GM21717 (cell line): ENCODE results near the gene MOCS3.
A peak's percentile ranks its signal among the peaks of the same experiment; 100 is the strongest.
"Not testable (repeated sequence)": the region's sequence is repeated elsewhere in the genome, so short reads cannot be mapped to it uniquely, and the experiment has no call there.

Source experiments
- ATAC-seq: cut with Tn5 transposase; IDR thresholded peaks from one replicate; pipeline ENCODE4 v1.9.1; 2021; ENCODE audit warnings: mild to moderate bottlenecking, moderate library complexity; ENCODE audit not compliant: unreplicated experiment

MOCS3 gene

DNA sequence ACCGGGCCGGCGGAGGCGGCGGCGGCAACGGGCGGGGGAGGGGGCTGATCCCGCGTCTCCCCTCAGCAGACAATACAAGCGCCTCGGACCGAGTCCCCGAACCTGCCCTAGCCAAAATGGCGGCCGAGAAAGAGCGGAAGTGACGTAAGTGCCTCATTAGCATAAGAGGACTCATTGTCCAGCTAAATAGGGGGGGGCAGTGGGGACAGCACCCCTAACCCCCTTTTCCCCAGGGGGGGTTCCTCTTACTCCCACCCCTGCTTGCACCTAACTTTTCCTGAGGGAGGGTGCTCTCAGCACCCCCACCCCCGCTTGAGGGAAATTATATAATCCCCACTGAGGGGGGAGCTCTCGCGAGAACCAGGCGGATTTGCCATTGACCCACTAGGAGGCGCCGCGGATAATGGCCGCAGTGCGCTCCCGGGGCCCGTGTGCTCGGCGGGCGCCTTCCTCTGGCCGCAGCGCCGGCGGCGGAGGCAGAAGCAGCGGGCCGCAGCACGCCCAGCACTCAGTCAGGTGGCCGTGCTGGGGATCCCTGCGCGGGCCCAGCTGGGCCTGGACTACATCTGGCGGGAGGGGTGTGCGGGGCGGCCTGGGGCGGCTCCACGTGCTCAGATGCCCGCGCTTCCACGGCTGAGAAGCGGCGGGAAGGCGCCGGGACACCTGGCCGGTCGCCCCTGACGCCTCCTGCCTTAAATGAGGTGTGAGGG is 27.2 kb upstream of the MOCS3 start, which contains the start of gene ADNP:
ADNP (minus strand) TSS at position 132 of the 710 bp plus-strand sequence. CDS start 27,441 bp downstream, outside the sequence.
- ATAC-seq = peak; percentile 47

- ATAC-seq = no peak
Measured at GRCh38 chr20:50932016-50932485, 26.6 kb upstream of the MOCS3 start.

- ATAC-seq = no peak
Measured at GRCh38 chr20:50932691-50933280, 25.8 kb upstream of the MOCS3 start.

GRCh38 chr20:50933589-50933988 is 25.0 kb upstream of the MOCS3 start:
- no peak for ATAC-seq

GRCh38 chr20:50943069-50943468 is 15.5 kb upstream of the MOCS3 start:
- no peak for ATAC-seq

GRCh38 chr20:50948132-50948785 is 10.4 kb upstream of the MOCS3 start:
- no peak for ATAC-seq

- ATAC-seq = no peak
Measured at GRCh38 chr20:50953196-50953595, 5.4 kb upstream of the MOCS3 start.

- no peak for ATAC-seq
Measured at GRCh38 chr20:50953821-50954220, 4.8 kb upstream of the MOCS3 start.

- ATAC-seq = no peak
Measured at GRCh38 chr20:50957276-50957675, 1.3 kb upstream of the MOCS3 start.

- peak; percentile 74 for ATAC-seq
Measured at GRCh38 chr20:50957798-50958614, 612 bp upstream of the MOCS3 start, which contains the start of gene DPM1. Gene DPM1 (minus strand): TSS chr20:50958532. CDS start chr20:50958523, 9 bp downstream.

DNA sequence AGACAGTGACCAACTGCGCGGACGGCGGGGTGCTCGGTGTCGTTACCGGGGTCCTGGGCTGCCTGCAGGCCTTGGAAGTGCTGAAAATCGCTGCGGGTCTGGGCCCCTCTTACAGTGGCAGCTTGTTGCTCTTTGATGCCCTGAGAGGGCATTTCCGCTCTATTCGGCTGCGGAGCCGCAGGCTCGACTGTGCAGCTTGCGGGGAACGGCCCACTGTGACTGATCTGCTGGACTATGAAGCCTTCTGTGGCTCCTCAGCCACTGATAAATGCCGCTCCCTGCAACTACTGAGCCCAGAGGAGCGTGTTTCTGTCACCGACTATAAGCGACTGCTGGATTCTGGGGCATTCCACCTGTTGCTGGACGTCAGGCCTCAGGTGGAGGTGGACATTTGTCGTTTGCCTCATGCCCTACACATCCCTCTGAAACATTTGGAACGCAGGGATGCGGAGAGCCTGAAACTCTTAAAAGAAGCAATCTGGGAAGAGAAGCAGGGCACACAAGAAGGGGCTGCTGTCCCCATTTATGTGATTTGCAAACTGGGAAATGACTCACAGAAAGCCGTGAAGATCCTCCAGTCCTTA is 1.0 kb downstream of the MOCS3 start:
- ATAC-seq = no peak

DNA sequence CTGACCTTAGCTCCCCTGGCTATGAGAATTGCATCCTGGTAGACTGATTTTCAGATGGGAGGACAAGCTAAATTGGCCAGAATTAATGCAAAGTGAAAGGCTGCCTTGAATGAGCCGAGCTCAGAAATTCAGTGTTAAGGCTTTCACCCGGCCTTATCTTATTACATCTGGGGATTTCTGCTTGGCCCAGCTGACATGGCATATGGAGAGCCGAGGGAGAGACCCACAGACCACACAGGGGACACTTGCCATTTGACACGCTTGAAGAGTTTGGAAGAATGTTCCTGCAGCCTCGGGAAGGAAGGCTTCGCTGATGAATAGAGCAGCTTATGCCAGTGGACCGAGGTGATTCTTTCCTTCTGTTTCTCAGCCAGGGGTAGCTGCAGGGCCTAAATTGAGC is 9.0 kb downstream of the MOCS3 start:
- no peak for ATAC-seq

GRCh38 chr20:50968289-50968688 is 9.7 kb downstream of the MOCS3 start:
- no peak for ATAC-seq

GRCh38 chr20:50969435-50969834 is 10.8 kb downstream of the MOCS3 start:
- no peak for ATAC-seq

DNA sequence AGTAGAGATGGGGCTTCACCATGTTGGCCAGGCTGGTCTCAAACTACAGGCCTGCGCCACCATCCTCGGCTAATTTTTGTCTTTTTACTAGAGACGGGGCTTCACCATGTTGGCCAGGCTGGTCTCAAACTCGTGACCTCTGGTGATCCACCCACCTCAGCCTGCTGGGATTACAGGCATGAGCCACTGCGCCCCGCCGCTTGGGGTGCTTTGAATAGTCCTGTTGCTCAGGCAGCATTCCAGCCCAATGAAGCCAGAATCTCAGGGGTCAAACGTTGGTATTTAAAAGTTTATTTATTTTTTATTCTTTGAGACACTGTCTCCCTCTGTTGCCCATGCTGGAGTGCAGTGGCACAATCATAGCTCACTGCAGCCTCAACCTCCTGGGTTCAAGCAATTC is 11.3 kb downstream of the MOCS3 start:
- no peak for ATAC-seq

DNA sequence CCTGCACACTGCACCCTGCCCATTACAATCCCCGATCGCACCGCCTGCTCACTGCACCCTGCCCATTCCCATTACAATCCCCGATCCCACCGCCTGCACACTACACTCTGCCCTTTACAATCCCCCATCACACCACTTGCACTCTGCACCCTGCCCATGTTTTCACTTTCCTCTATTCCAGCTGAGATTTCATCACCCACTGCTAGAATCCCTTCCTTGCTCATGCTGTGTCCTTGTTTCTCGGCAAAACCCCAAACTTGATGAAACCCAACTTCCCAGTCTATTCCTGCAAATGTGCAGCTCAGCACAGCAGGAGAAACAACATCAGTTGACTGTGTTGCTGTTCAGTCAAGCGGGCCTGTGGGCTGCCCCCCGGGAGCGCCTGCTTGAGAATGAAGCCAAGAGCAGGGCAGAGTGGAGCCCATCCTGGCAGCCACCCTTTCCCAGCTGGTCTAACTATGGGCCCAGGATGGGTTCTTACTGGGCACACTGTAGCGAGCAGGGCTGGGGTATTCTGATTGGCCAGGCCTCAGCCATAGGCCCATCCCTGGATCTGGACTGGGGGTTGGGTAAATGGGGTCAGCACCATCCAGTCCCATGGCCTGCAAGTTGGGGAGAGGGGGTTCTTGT is 17.2 kb downstream of the MOCS3 start:
- ATAC-seq = no peak

DNA sequence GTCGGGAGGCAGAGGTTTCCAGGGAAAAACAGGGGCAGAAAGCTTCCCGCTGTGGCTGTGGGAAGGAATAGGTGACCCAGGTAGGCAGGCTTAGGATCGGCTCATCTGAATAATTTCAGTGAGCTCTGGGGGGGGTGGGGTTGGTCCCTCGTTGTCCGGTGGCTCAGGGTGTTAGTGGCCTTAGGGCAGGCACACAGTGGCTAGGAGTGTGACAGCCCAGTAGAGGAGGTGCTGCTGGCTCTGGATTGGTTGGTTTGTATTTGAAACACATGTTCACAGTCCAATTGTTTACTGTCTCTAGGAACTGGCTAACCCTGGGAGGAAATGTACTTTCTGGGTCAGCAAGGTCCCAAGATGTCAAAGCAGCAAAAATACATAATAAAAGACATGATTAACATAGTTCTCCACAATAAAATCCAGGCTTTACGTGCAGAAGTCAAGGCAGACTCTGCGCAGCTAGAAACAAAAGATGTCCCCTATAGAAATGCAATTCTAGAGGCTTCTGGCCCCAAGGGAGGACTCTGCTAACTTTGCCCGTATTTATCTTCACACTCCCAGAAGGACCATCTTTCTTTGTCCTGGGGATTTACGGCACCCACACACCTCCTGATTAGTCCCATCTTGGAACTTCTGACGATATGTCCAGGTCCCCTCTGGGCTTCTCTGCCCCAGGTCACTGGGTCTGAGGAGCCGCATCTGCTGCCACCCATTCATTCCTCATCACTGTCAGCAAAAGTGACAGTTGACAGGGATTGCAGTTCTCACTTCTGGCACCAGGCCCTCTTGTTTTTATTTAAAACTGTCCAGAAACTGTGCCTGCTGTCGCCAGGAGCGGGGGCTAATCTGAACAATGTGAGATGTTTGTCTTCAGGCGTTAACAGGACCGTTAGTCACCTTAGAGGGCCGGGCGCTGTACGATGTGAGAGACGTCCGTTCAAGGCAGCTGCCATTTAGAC is 18.7 kb downstream of the MOCS3 start:
- no peak for ATAC-seq

DNA sequence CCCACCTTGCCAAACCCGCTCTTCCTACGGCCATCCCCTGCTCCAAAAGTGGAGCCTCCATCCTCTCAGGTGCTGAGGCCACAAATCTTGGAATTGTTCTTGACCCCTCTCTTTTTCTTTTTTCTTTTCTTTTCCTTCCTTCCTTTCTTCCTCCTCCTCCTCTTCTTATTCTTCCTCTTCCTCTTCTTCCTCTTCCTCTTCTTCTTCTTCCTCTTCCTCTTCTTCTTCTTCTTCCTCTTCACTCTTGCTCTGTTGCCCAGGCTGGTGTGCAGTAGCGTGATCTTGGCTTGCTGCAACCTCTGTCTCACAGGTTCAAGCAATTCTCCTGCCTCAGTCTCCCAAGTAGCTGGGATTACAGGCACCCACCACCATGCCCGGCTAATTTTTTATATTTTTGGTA is 19.9 kb downstream of the MOCS3 start:
- not testable (repeated sequence) for ATAC-seq

DNA sequence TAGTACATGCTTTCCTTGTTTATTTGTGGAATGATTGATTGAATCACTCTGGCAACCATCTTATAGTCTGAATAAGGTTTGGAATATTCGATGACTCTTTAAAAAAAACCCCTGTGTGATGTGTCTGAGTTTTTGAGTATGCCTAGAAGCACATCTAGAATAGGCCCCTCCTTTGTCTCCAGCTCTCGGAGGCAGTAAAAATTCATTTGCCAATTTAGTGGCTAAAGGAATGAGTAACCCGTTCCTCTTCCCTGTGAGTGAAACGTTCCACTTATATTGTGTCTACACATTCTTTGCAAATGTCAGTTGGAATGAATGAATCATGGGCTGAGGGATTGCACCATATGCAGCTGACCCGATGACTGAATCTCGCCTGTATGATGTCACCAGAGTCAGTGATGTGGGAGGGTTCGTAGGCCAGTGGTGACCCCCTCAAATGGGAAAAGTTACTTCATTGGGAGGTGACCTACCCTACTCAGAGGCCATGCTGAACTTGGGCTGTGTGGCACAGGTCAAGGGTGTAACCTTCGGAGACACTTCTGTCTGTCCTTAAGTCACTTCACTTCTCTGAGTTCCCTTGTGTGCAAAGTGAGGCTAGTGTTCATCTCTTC is 21.6 kb downstream of the MOCS3 start:
- ATAC-seq = no peak
